ENCODE measurements around the gene CRIM1. TPM values are rescaled to one million over a fixed set of nuclear protein-coding genes. Genes with fewer than 3 reads are reported as not detected.

Gene CRIM1
- total RNA-seq, 1 donor from 2014 or later: 60.4 TPM

DNA sequence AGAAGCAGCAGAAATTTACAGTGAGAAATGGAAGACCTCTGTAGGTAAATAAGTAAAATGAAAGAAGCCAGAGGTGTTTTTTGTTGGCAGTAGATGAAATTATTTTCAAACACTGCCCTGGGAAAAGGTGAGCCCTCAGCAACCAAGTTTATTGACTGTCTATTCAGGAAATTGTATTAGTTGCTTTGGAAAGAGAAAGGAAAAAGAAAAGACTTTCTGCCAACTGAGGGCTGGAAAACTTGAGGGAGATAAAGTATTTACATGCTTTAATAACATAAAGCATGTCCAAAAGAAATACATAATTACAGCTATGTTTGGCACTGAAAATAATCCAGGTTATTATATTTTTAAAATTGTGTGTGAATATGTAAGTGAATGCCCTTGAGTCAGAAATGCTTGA, 14.7 kb downstream of the CRIM1 start:
- no peaks in the 10 kb centered on the region for H3K27me3 ChIP-seq
- H3K4me1 ChIP-seq: peaks cover 82% of the 10 kb centered on the region
- no peak for DNase-seq (ENCODE audit: extremely low spot score in 2 of 2)
- no peaks in the 10 kb centered on the region for H3K9me3 ChIP-seq
- intact Hi-C loops (cut with DNase I): no loop called here
- H3K4me3 ChIP-seq: no peak overlapping the region
- TF ChIP-seq POLR2AphosphoS5 (IDR thresholded peaks at IDR 0.05; ENCODE audit: insufficient read depth in 1 of 2, low read depth in 1 of 2) (no peak), POLR2A (IDR thresholded peaks at IDR 0.05) (no peak)
- TF ChIP-seq, protein P1, sequence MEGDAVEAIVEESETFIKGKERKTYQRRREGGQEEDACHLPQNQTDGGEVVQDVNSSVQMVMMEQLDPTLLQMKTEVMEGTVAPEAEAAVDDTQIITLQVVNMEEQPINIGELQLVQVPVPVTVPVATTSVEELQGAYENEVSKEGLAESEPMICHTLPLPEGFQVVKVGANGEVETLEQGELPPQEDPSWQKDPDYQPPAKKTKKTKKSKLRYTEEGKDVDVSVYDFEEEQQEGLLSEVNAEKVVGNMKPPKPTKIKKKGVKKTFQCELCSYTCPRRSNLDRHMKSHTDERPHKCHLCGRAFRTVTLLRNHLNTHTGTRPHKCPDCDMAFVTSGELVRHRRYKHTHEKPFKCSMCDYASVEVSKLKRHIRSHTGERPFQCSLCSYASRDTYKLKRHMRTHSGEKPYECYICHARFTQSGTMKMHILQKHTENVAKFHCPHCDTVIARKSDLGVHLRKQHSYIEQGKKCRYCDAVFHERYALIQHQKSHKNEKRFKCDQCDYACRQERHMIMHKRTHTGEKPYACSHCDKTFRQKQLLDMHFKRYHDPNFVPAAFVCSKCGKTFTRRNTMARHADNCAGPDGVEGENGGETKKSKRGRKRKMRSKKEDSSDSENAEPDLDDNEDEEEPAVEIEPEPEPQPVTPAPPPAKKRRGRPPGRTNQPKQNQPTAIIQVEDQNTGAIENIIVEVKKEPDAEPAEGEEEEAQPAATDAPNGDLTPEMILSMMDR (IDR thresholded peaks at IDR 0.05): no peak
- H3K36me3 ChIP-seq: no peaks in the 10 kb centered on the region
- H3K27ac ChIP-seq: no peak overlapping the region

DNA sequence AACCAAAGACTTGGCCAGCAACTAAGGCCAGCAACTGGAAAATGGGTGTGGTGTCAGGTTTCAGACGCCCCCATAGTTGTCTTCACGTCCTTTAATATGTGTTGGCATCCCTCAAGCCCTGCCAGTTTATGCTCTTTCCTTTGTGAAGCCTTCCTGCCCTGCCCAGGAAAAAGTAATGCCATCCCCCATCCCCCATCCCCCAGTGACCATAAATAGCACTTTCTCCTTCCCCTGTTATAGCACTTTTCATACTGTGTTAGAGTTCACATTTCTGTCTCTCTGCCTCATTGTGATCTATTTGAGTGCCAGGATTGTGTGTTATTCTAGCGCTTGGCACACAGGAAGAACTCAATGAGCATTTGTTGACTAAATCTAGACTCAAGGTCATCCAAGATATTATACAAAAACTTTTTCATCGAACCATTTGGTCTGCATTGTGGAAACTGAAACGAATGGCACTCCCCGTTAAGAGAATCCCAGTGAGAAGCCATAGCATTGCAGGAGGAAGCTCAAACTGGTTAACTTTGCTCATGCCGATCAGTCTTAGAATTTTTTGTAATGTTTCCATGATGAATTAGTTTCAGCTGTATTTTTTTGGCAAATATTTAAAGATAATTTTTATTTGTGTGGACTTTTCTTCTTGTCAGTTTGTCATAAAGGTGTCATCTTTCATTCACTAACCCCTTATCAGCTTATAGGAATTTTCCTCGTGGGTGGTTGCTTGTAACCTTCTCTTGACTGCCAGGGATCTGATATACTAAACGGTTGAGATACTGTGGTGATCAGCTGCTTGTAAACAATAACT, 15.7 kb downstream of the CRIM1 start:
- peak overlapping the region; percentile 15 for H3K27ac ChIP-seq
- H3K4me3 ChIP-seq: no peak overlapping the region
- no peak for TF ChIP-seq POLR2AphosphoS5 (IDR thresholded peaks at IDR 0.05; ENCODE audit: insufficient read depth in 1 of 2, low read depth in 1 of 2)
- no peak for TF ChIP-seq POLR2A (IDR thresholded peaks at IDR 0.05)
- TF ChIP-seq, protein P1 (IDR thresholded peaks at IDR 0.05): no peak
- intact Hi-C loops (cut with DNase I): no loop called here
- H3K36me3 ChIP-seq: no peaks in the 10 kb centered on the region
- no peak for DNase-seq (ENCODE audit: extremely low spot score in 2 of 2)
- no peaks in the 10 kb centered on the region for H3K9me3 ChIP-seq
- no peaks in the 10 kb centered on the region for H3K27me3 ChIP-seq
- H3K4me1 ChIP-seq: peaks cover 82% of the 10 kb centered on the region

DNA sequence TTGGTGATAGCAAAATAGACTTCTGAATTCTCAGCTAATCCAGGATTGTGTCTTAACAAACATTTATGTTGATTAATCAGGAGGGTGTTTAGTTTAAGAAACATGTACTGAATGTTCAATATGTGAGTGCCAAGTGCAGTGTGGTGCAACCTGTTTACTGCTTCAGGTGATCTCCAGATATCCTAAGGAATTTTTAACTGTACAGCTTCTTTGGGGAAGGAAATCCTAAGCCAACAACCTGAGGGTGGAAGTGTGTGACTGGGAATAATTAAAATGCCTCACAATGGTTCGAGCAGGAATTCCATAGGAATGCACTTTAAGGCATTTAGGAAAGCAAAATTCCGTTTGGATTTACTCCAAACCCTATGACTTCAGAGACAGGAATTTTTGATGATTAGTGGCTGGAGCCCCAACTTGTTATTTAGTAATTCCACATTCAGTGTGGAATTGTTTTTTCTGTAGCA, 16.4 kb downstream of the CRIM1 start:
- no peak overlapping the region for H3K27ac ChIP-seq
- no peaks in the 10 kb centered on the region for H3K27me3 ChIP-seq
- H3K4me1 ChIP-seq: peaks cover 82% of the 10 kb centered on the region
- no peaks in the 10 kb centered on the region for H3K36me3 ChIP-seq
- H3K9me3 ChIP-seq: no peaks in the 10 kb centered on the region
- no peak overlapping the region for H3K4me3 ChIP-seq
- no peak for DNase-seq (ENCODE audit: extremely low spot score in 2 of 2)
- intact Hi-C loops (cut with DNase I): no loop called here
- no peak for TF ChIP-seq POLR2A (IDR thresholded peaks at IDR 0.05)
- TF ChIP-seq POLR2AphosphoS5 (IDR thresholded peaks at IDR 0.05; ENCODE audit: insufficient read depth in 1 of 2, low read depth in 1 of 2): peak in 1 of 2 donors; percentile 46

DNA sequence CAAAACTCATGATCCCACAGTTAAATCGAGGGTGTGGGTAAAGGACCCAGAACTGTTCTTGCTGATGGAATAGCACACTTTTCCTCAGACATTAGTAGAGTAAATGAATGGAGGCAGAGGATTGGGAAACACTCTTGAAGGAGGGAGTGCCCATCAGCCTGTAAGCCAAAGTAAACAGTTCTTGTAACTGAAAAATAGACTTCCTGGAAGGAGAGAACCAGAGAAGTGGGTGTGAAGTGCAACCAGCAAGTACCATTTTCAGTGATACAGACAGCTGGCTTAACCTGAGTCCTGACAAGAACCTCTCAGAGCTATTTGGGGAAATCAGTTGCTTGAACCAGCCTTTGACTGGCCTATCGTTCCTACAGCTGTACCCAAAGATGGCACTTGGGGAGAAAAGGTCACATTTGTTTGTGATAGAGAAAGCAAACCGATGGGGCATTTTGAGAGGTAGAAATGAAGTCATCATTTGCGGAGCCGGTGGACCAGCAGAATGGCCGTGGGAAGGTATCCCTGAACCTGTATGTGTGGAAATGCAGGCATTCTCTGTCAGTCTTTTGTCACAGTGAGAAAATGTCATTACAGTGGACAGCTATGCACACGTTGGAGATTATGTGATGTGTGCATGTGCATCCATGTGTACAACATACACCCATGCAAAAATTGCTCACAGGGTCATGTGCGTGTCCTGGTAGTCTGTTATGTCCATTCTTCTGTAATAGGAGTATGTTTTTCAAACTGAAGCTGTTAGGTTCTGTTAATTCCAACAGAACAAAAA, 17.8 kb downstream of the CRIM1 start:
- Histone ChIP-seq H3K4me3 (no peak overlapping the region), H3K4me1 (peaks cover 81% of the 10 kb centered on the region), H3K27ac (no peak overlapping the region), H3K9me3 (no peaks in the 10 kb centered on the region), H3K36me3 (no peaks in the 10 kb centered on the region), H3K27me3 (no peaks in the 10 kb centered on the region)
- TF ChIP-seq, protein P1 (IDR thresholded peaks at IDR 0.05): no peak
- TF ChIP-seq POLR2AphosphoS5 (IDR thresholded peaks at IDR 0.05; ENCODE audit: insufficient read depth in 1 of 2, low read depth in 1 of 2): peak in 1 of 2 donors; percentile 55
- no peak for DNase-seq (ENCODE audit: extremely low spot score in 2 of 2)
- intact Hi-C loops (cut with DNase I): no loop called here

DNA sequence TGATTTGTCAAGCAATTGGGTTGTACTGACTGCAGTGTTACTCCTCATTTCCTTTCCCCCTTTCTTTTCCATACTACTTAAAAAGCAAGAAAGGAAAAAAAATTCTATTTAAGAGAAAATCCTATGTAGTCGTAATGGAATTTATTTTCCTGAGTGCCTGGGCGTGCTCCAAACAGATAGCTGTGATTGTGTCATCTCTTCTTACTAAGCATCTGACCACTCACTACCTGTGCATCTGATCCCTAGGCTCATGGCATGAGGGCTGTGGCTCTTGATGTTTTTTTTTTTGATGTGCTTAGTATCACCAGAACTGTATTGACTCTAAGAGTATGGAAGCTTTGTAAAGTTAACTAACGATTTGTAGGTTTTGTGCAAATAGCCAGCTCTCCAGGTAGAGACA, 19.0 kb downstream of the CRIM1 start:
- DNase-seq (ENCODE audit: extremely low spot score in 2 of 2): no peak
- H3K27me3 ChIP-seq: no peaks in the 10 kb centered on the region
- peaks cover 68% of the 10 kb centered on the region for H3K4me1 ChIP-seq
- no peaks in the 10 kb centered on the region for H3K36me3 ChIP-seq
- H3K27ac ChIP-seq: no peak overlapping the region
- TF ChIP-seq POLR2A (IDR thresholded peaks at IDR 0.05): no peak
- TF ChIP-seq POLR2AphosphoS5 (IDR thresholded peaks at IDR 0.05; ENCODE audit: insufficient read depth in 1 of 2, low read depth in 1 of 2): no peak
- TF ChIP-seq, protein P1 (IDR thresholded peaks at IDR 0.05): no peak
- H3K4me3 ChIP-seq: no peak overlapping the region
- intact Hi-C loops (cut with DNase I): no loop called here
- H3K9me3 ChIP-seq: no peaks in the 10 kb centered on the region

Data from vagina (tissue), 2 donors.